Fibroblast of skin of scalp (primary cell): Measurements from ENCODE around the gene ATXN1.

Experiments used
- DNase-seq: peaks from one replicate; pipeline ENCODE4 v3.0.0-alpha.2; 2013

ATXN1 gene

DNA sequence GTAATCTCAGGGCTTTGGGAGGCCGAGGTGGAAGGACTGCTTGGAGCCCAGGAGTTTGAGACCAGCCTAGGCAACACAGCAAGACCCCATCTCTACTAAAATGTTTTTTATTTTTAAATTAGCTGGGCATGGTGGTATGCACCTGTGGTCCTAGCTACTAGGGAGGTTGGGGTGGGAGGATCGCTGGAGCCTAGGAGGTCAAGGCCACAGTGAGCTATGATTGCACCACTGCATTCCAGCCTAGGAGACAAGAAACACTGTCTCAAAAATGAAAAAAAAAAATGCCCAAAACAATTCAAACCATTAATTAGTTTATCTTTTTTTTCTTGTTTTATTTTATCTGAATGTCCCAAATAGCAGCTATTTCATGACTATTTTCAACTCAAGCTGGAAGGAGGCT, 437.1 kb downstream of the ATXN1 start:
- DNase-seq: no peak

DNA sequence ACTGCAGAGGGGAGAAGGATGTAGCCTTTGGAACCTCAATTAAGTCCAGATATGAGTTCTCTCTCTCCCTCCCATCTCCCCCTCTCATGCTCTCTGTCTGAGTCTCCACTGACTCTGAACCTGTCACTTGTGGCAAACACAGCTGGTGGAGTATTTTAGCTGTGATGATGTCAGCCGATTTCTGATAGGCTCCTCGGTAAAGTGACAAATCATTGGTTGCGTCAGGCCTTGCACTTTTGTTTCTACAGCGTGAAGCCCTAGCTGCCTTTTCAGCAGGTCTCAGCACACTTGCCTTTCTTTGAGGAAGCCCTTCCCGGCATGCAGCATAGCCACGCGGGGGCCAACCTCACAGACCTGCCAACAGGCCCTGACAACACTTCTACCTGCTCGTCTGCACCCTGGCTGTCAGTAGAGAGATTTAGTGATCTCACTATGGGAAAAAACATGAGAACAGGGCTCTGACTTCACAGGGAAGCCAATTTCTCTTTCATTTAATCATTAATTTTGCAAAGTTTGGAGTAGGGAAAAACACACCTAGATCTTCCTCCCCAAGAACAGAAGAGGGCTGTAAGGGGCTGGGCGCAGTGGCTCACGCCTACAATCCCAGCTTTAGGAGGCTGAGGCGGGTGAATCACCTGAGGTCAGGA, 438.5 kb downstream of the ATXN1 start:
- peak; percentile 88 for DNase-seq

DNA sequence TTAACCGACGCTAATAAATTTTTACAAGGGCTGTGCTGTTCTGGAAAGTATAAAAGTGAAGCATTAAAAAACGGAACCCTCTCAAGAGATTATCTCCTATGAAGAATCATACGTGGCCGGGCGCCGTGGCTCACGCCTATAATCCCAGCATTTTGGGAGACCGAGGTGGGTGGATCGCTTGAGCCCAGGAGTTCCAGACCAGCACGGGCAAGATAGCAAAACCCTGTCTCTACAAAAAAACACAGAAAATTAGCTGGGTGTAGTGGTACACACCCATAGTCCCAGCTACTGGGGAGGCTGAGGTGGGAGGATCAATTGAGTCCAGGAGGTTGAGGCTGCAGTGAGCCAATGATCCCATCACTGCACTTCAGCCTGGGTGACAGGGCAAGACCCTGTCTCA, 439.4 kb downstream of the ATXN1 start:
- no peak for DNase-seq

DNA sequence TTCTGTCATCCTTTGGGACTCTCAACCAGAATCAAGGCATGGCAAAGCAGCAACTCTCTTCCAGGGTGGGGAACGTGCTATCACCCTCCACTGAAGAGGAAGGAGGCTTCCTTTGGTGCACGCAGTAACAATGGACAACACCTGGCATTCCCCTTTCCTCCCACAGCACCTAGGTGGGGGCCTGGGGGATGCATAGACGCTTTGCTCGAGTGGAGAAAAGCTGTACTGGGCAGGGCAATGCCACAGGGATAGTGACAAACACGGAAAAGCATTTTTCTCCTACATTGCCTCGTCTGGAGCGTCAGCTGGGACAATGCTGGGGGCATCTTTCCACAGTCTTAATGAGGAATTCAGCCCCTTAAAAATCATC, 439.9 kb downstream of the ATXN1 start:
- DNase-seq: no peak

DNA sequence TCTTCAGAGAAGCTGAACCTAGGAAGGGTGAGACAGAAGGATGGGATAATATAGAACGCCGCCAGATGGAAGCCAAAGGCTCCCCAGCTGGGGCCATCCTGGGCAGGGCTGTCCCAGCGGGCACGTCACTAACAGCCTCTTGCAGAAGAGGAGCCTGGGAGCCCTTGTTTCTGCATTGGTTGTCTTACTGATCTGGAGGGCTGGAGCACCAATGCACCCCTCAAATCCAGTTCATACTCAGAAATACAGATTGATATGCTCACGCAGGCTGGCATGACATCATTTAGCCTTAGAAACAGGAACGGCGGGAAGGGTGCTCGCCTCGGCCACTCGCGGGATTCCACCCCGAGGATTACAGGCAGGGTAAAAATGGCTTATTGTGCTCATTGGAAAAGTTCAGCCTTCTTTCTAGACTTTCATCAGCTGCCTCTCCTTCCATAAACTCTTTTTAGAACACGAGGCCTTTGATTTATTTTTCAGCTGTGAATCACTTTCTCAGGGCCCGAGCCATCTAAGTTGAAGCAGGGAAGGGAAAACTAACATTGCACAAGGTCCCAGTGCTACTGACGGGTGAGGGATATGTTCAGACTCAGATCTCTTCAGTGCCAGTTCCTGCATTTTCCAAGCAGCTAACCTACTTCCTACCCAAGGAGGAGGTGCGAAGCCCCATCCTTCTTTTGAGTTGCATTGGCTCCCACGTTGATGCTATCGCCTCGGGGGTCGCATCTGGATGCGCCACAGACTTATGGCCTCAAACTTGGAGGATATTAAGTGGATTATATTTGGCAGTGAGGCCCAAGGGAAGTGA, 440.5 kb downstream of the ATXN1 start:
- DNase-seq: peak; percentile 54

DNA sequence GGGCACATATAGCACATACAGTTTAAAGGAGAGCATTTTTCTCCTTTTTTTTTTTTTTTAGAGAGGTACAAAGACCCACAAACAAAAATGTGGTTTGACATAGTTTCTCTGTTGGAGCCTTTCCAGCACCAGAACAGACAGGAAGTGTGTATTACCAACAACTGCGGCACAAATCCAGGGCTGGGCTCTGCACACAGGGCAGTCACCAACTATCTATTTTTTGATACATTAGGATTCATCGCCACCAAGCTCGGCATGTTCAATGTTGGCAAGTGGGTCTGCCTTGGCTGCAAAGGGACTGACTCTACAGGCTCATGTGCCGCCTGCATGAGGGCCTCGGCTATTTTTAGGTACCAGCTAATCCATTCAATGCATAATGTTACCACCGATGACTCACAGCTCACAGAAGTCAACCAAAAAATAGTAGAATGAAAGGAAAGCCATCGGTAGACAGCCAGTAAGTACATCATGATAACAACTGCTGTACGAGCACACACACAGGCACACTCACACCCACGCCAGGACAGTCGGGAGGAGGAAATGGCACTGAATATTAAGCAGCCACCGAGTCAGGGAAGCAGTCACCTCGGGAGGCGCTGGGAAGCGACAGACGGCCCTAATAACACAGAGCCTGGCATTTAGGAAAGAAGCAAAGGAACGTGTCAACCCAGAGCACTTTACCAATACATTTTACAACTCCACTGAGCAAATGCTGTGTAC, 441.3 kb downstream of the ATXN1 start:
- DNase-seq: peak; percentile 95

DNA sequence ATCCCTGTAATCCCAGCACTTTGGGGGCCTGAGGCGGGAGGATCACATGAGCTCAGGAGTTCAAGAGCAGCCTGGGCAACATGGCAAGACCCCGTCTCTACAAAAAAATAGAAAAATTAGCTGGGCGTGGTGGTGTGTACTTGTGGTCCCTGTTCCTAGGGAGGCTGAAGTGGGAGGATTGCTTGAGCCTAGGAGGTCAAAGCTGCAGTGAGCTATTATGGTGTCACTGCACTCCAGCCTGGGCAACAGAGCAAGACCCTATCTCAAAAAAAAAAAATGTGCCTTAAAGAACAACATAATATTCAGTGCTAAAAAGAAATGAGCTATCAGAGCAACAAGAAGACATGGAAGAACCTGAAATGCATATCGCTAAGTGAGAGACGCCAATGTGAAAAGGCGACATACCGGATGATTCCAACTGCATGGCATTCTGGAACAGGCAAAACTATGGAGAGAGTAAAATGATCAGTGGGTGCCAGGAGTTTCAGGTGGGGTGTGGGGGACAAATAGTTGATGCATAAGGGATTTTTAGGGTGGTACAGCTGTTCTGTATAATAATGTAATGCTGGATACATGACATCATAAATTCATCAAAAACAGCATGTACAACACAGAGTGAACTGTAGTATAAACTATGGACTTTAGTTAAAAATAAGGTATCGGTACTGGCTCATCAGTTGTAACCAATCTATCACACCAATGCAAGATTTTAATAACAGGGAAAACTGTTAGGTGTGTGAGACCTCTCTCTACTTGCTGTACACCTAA, 442.1 kb downstream of the ATXN1 start:
- DNase-seq: no peak

DNA sequence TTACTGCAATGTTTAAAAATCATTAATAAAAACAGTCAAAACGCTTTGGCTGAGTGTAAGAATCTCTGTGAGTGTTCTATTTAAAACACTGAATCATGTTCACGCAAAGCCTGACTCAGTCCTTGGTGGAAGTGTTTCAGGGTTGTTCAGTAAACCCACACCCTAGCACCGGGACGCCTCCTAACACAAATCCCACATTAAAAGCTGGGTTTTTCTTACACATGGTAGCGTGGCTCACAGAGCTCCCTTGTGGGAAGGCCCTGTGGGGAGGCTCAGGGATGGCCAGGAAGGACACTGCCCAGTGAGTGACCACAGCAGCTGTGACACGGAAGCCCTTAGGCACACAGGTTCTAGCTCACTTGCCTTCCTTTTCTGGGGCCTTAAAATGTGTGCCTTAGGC, 442.7 kb downstream of the ATXN1 start:
- DNase-seq: peak; percentile 74

DNA sequence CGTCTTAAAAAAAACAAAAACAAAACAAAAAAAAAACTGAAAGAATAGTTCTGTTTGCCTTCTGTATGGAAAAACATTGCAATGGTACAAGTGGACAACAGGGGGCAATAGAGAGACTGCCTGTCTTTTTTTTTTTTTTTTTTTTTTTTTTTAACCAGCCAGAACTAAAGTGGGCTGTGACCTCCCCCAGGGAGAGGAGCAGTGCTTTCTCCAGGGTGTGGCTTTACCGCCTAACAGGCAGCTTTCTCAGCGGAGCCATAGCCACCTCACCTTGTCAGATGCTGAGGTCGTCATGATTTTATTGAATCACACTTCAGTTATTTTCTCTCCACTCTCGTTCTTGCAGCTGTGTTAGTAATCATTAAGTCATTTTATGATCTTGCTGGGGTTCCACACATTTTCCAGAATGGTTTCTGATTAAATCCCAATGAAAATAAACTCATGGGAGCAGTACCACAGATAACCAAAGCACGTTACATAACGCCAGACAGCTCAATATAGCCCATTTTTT, 444.5 kb downstream of the ATXN1 start:
- DNase-seq: peak; percentile 62

DNA sequence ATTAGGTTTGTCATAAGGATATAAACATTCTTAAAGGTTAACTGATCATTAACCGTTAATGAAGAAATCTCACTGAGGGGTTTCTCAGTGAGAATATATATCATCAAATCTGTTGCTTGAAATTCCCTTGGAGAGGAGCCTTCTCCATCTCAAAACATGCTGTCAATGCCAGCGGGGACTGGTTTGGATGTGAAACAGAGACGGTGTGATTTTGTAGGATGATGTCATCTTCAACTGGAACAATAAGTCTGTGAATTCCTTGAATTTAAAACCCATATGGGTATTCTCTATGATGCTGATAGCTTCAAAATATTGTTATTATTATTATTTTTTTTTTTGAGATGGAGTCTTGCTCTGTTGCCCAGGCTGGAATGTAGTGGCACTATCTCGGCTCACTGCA, 447.0 kb downstream of the ATXN1 start:
- DNase-seq: no peak

DNA sequence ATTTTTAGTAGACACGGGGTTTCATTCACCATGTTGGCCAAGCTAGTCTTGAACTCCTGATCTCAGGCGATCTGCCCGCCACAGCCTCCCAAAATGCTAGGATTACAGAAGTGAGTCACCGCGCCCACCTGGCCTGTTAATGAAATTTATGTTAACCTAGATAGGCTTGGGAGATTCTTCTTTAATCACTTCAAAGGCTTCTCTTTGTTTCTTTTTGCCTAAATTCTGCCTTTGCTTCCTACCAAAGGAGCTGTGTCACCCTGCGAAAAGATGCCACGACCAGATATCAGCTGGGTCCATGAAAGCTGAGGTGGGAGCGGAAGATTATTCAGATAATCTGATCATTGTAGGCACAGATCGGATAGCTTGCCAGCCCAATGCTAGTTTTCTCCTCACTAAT, 447.5 kb downstream of the ATXN1 start:
- no peak for DNase-seq

DNA sequence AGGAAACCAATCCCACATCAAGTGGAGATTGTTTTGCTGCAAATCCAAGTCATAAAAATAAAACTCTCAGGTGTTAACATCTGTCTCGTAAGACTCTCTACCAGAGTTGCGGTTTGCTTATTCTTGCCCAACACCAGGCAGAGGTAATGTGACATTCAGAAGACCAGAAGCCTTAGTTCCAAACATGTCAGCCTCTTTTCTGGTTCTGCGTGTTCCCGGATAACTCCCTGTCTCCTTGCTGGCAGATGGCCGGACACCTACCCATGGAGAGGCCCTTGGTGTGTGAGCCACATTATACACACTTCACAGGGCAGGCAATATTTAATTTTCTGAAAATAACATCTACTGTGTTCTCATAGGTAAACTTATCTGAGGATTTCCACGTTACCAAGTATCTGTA, 449.5 kb downstream of the ATXN1 start:
- no peak for DNase-seq

DNA sequence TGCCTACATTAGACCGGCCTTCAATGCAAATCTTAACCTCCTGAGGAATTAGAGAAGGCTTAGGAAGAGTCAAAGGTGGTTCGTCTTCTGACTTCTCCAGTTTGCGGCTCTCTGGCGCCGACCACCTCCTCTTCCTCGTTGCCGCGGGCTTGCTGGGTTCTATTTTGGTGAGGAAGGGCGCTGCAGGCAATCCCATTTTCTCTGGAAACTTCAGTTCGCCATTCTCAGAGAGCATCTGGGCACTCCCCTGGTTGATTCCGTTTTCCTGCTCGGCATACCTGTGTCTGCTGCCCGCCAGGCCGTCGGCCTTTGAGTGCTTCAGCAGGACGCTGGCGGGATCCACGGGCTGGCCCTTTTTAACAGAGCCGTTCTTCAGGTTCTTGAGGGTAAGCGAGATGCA, 454.9 kb downstream of the ATXN1 start:
- no peak for DNase-seq

DNA sequence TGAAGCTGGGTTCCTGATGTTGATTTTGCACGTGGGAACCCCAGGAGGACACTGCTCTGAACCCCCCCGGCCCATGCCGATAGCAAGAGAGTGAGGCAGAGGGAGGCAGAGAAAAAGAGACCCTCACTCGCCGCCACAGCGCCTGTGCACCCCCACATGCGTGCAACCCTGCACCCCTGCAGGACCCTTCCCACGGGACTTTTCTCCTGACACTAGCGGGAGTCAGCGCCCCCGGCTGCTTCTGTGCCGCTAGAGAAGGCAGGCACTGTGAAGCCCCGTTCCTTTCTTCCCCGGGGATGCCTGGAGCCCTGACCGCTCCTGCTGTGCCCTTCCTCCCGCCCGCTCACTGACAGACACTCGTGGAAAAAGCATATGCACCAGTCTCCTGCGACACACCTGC, 455.5 kb downstream of the ATXN1 start:
- DNase-seq: no peak

DNA sequence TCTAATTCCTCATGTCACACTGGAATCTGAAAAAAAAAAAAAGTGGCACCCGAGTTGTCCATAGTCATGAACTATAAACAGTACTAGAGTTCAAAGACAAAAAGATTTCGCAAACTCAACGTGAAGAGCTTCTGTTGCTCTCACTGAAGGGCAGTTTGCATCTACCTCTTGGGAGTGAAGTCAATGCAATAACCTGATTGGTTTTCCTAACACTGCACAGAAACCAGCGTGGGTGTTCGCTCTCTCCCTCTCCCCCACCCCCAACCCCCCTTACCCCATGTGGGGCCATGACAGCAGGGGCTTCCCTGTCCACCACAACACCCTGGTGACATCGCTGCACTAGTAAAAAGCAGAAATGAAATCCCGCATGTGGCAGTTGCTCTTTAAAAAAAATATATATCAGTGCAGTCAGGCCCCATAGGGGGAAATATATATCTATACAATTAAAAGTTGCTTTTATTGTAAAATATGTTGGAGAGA, 456.0 kb downstream of the ATXN1 start:
- DNase-seq: no peak

DNA sequence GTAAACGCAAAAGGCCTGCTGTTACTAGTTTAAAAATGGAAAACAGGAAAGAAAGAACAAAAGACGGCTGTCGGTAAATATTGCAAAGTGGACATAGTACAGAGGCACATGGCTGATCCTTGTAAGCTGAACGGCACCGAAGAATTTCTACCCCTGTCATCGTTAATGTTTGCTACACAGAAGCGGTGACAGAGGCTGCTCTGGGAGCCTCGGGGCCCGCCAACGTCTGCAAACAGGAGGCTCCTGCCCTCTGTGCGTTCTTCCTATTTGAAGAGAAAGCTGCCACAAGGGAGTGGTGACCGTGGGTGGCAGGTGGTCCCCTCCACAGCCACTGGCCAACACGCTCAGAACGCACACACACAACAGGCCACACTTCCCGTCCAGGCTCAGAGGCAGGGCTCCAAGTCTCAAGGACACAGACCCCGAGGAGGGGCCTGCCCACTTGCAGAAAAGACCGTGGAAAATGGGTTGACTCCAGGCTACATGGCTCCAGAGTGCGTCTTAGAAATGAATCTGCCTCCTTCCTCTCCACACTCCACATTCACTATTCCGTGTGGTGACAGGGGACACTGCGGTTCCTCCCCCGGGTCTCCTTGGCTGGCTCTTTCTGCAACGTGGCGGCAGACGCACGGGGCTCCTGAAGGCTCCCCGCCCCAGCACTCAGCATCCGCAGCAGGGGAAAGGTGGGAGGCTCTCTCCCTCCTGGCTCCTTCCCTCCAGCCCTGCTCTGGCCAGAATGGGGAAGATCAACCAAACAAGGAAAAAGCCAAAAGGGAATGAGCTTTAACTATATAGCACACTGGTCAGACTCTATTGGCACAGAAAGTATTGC, 458.3 kb downstream of the ATXN1 start:
- DNase-seq: no peak

DNA sequence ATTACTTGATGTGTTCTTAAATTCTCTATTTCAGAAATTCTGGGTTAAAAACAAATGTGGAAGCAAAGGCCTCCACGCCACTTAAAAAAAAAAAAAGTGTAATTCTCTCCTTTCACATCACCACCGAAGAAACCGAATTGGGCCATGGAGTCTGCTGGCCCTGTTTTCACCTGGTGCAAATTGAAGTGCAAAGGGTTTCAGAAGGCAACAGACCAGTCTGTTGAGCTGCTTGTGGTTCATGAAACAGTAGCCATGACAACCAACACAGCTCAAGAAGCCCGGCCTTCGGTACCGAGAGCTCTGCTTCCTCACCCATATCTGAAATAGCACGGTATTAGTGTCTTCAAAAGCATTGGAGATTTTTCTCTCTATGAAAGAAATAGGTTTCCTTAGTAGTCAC, 459.7 kb downstream of the ATXN1 start:
- no peak for DNase-seq

DNA sequence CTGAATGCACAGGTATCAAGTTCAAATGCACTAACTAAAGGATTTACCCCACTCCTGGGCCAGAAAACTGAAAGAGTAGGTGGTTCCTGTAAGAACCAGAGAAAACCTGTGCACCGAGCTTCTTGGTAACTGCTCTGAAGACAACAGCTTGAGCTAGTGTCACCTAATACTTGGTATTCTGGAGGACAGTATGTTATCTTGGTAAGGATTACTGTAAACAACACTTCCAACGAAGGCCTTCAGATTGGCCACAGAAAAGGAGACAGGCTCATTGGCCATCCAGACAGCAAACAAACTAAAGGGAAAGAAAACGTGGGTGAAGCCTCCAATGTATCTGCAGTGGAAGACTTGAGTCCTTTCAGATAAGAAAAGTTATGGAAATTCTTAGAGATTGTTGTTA, 461.4 kb downstream of the ATXN1 start:
- DNase-seq: no peak

DNA sequence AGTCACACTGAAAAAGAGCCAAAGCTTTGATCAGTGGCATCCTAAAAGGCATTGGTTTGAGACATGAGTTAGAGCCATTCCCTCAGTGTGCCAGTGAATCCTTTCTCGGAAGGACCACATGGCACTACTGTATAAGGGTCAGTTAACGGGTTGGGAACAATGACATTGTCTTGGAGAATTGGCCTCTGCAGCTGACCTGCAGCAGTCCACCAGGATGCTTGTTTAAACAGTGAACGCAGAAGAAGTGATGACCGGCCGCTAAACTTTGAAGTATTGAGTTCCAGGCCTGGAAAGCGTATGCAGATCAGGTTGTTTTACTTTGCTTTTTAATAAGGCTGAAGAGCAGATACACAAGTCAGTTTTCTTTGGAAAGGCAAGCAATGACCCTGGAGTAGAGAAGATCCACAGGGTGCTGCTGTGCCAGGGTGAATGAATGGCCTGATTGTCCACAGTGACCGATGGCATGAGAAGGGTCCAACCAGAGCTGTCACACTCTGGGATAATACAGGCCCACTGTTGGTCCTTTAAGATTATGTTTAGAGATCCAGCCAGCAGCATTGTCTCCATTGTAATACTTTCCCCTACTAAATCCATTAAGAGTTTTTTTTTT, 465.1 kb downstream of the ATXN1 start:
- no peak for DNase-seq

DNA sequence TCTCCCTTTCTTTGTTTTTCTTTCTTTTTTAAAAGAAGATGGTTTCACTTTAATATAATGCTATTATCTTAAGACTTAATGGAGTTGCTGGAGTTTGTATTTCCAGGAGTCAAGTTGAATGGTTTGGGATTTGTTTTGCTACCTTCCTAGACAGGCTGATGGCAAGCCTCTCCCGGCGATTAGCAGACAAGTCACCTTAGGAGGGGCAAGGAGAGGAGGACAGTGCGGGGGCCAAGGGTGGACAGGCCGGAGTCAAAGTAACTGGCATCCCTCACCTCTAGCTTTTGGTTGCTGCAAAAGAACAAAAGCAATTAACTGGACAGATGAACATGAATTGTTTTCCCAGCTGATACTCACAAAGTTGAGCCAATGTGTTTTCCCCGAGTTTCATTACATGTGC, 465.8 kb downstream of the ATXN1 start:
- DNase-seq: no peak

DNA sequence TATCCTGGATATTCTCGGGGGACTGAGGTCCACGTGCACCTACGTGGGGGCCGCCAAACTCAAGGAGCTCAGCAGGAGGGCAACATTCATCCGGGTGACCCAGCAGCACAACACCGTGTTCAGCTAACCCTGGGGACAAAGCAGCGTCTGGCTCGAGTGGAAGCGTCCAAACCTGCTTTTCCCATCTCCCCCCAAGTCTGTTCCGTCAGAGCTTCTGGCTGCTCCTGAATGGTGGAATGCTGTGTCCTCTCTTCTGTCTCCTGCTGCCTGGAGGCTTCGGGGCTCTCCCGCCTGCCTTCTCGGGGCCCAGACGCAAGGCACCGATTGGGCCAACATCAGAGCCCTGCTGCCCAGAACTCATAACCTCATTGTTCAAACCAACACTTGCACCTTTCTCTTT, 466.2 kb downstream of the ATXN1 start:
- no peak for DNase-seq
